ENCODE data around the gene RNF144A.

DNA sequence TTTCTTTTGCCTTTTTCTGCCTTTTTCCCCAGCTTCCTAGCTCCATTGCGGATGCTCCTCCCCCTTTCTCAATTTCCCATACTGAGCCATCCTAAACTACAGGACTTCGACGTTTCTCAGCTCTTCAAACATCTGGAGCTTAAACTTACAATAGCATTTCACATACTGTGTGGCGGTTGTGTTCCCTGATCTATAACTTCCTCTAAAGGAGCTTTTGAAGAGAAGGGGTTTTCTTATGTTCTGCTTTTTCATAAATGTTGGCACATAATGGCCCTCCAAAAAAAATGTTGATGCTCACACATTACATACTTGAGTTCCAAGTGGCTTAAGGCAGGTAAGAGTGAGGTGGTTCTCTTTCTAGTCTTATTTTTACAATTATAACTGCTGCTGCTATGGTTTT, 87.4 kb downstream of the RNF144A start:
- TF ChIP-seq, protein P1, sequence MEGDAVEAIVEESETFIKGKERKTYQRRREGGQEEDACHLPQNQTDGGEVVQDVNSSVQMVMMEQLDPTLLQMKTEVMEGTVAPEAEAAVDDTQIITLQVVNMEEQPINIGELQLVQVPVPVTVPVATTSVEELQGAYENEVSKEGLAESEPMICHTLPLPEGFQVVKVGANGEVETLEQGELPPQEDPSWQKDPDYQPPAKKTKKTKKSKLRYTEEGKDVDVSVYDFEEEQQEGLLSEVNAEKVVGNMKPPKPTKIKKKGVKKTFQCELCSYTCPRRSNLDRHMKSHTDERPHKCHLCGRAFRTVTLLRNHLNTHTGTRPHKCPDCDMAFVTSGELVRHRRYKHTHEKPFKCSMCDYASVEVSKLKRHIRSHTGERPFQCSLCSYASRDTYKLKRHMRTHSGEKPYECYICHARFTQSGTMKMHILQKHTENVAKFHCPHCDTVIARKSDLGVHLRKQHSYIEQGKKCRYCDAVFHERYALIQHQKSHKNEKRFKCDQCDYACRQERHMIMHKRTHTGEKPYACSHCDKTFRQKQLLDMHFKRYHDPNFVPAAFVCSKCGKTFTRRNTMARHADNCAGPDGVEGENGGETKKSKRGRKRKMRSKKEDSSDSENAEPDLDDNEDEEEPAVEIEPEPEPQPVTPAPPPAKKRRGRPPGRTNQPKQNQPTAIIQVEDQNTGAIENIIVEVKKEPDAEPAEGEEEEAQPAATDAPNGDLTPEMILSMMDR (IDR thresholded peaks at IDR 0.05) = no peak
- TF ChIP-seq POLR2A (IDR thresholded peaks at IDR 0.05) = no peak
